Fibroblast of lung (primary cell): ENCODE data around the gene POLR1H. TPM values are rescaled to one million over a fixed set of nuclear protein-coding genes. Genes with fewer than 3 reads are reported as not detected.

Source experiments
- DNase-seq, 2 donors: peaks; one replicate each; pipeline versions ENCODE4 v3.0.0 to v3.0.0-alpha.2; 2010; ENCODE audit warnings: low read depth in 2 of 2
- H2AFZ ChIP-seq: 2 replicates; pipeline ENCODE4 v1.5.1; 2012; ENCODE audit warnings: low read length, control low read depth, inconsistent platforms
- H3K27ac ChIP-seq: 2 replicates; pipeline ENCODE4 v1.5.1; 2011; ENCODE audit warnings: low read length, control low read depth; ENCODE audit not compliant: insufficient read depth
- H3K27me3 ChIP-seq: 2 replicates; pipeline ENCODE4 v1.5.1; 2011; ENCODE audit warnings: mild to moderate bottlenecking, low read length; ENCODE audit not compliant: control insufficient read depth, insufficient read depth
- H3K36me3 ChIP-seq: 2 replicates; pipeline ENCODE4 v1.5.1; 2011; ENCODE audit warnings: low read length; ENCODE audit not compliant: control insufficient read depth, insufficient read depth
- H3K4me1 ChIP-seq: 2 replicates; pipeline ENCODE4 v1.5.1; 2011; ENCODE audit warnings: low read length; ENCODE audit not compliant: control insufficient read depth, insufficient read depth; ENCODE audit errors: extremely low read depth
- H3K4me2 ChIP-seq: 2 replicates; pipeline ENCODE4 v1.5.1; 2011; ENCODE audit warnings: low read length, control low read depth; ENCODE audit not compliant: insufficient read depth; ENCODE audit errors: extremely low read depth
- H3K4me3 ChIP-seq, 4 experiments: fragments of 200-600 bp in 1 of 4; sonication (generic) in 1 of 4; replicated peaks in 1 of 4; 2 replicates each; pipeline ENCODE4 v1.5.1; 2011 to 2016; ENCODE audit warnings: low read length in 4 of 4, low read depth in 3 of 4, mild to moderate bottlenecking in 3 of 4, control low read depth in 2 of 4, inconsistent platforms in 1 of 4, mixed read lengths in 1 of 4; ENCODE audit not compliant: insufficient read depth in 1 of 4; ENCODE audit errors: control extremely low read depth in 1 of 4
- H3K79me2 ChIP-seq: 2 replicates; pipeline ENCODE4 v1.5.1; 2012; ENCODE audit warnings: mild to moderate bottlenecking, low read length, inconsistent platforms; ENCODE audit not compliant: control insufficient read depth, insufficient read depth
- H3K9ac ChIP-seq: 2 replicates; pipeline ENCODE4 v1.5.1; 2011; ENCODE audit warnings: mild to moderate bottlenecking, low read length, control low read depth; ENCODE audit not compliant: insufficient read depth
- H3K9me3 ChIP-seq: 2 replicates; pipeline ENCODE4 v1.5.1; 2012; ENCODE audit warnings: low read depth, low read length; ENCODE audit not compliant: control insufficient read depth, insufficient read depth
- H4K20me1 ChIP-seq: 2 replicates; pipeline ENCODE4 v1.5.1; 2011; ENCODE audit warnings: low read length; ENCODE audit not compliant: control insufficient read depth, insufficient read depth; ENCODE audit errors: extremely low read depth
- CTCF ChIP-seq, 2 donors: IDR thresholded peaks in 1 of 2; conservative IDR thresholded peaks in 1 of 2; 1 replicate in 1 of 2; 2 replicates in 1 of 2; pipeline ENCODE4 v1.5.1; 2011 to 2012; ENCODE audit warnings: low read length in 2 of 2, control low read depth in 1 of 2, inconsistent platforms in 1 of 2, low read depth in 1 of 2, mild to moderate bottlenecking in 1 of 2
- EZH2 ChIP-seq: IDR thresholded peaks from 2 replicates; pipeline ENCODE4 v1.5.1; 2012; ENCODE audit warnings: low read length, control low read depth, mild to moderate bottlenecking; ENCODE audit errors: missing control alignments
- polyA plus RNA-seq, 2 donors: library from polyadenylated mRNA; depleted of rRNA in 1 of 2; stranded (reverse) in 1 of 2; unstranded in 1 of 2; fragments of >200 nt; gene quantifications; 2 replicates each; pipeline ENCODE4 v1.2.1, GENCODE V29; 2011 to 2012; ENCODE audit warnings: missing spikeins in 1 of 2
- total RNA-seq: library from RNA; depleted of rRNA; stranded (reverse); fragments of >200 nt; gene quantifications from 2 replicates; pipeline ENCODE4 v1.2.1, GENCODE V29; 2014

The POLR1H gene
- total and polyA plus RNA-seq, 2 donors (not counting 1 experiment from before 2014, with no cell fraction given): 25.0 to 46.1 TPM

- Histone ChIP-seq H3K9me3 (no peaks in the 10 kb centered on the region), H2AFZ (no peak within 1 kb of the TSS), H3K27me3 (peaks cover 10% of the 10 kb centered on the region), H3K79me2 (no peaks in the 10 kb centered on the region), H4K20me1 (no peaks in the 10 kb centered on the region), H3K36me3 (no peaks in the 10 kb centered on the region), H3K4me3 (no peak within 1 kb of the TSS), H3K27ac (no peak within 1 kb of the TSS), H3K4me1 (no peaks in the 10 kb centered on the region), H3K9ac (no peak within 1 kb of the TSS), H3K4me2 (no peak within 1 kb of the TSS)
- no peak for DNase-seq
- no peak for TF ChIP-seq CTCF (conservative IDR thresholded peaks at IDR 0.05 in 1 of 2, IDR thresholded peaks at IDR 0.05 in 1 of 2; ENCODE audit: low read depth in 1 of 2, low read length in 2 of 2)
- TF ChIP-seq EZH2: no peak
Observed at GRCh38 chr6:30113003-30113759, 52.1 kb downstream of the POLR1H start, which contains the start of gene TRIM31. Gene TRIM31, minus strand, starts transcription at chr6:30113090. Its CDS starts 285 bp downstream, at chr6:30112805.

- DNase-seq: no peak
- Histone ChIP-seq H3K36me3 (no peaks in the 10 kb centered on the region), H3K9ac (no peak overlapping the region), H3K27ac (no peak overlapping the region), H3K27me3 (peaks cover 10% of the 10 kb centered on the region), H3K4me2 (no peak overlapping the region), H4K20me1 (no peaks in the 10 kb centered on the region), H2AFZ (no peak overlapping the region), H3K79me2 (no peaks in the 10 kb centered on the region), H3K4me1 (no peaks in the 10 kb centered on the region), H3K4me3 (no peak overlapping the region), H3K9me3 (no peaks in the 10 kb centered on the region)
- TF ChIP-seq EZH2: no peak
Observed at GRCh38 chr6:30113841-30114240, 52.8 kb downstream of the POLR1H start.

Other genes starting within 250 kb of the POLR1H start
- gene HLA-G, start 233.4 kb upstream of the POLR1H start, total RNA-seq: not detected in 2 replicates
- gene HLA-G, start 233.4 kb upstream of the POLR1H start, polyA plus RNA-seq: 0.23 and 0.24 TPM in 2 replicates
- 280 and 666 TPM in 2 replicates for gene HLA-A, start 118.7 kb upstream of the POLR1H start, total RNA-seq
- gene HLA-A, start 118.7 kb upstream of the POLR1H start, polyA plus RNA-seq: 272 and 630 TPM in 2 replicates
- 13.9 and 16.8 TPM in 2 replicates for gene PPP1R11, start 5.9 kb downstream of the POLR1H start, total RNA-seq
- gene PPP1R11, start 5.9 kb downstream of the POLR1H start, polyA plus RNA-seq: 52.4 and 53.6 TPM in 2 replicates
- gene RNF39, start 14.5 kb downstream of the POLR1H start, total RNA-seq: not detected in 2 replicates
- not detected in 2 replicates for gene RNF39, start 14.5 kb downstream of the POLR1H start, polyA plus RNA-seq
- not detected in 2 replicates for gene TRIM31, start 51.8 kb downstream of the POLR1H start, total RNA-seq
- gene TRIM31, start 51.8 kb downstream of the POLR1H start, polyA plus RNA-seq: not detected in 2 replicates
- not detected in 2 replicates for gene TRIM40, start 74.9 kb downstream of the POLR1H start, total RNA-seq
- not detected in 2 replicates for gene TRIM40, start 74.9 kb downstream of the POLR1H start, polyA plus RNA-seq
- not detected in 2 replicates for gene TRIM10, start 99.9 kb downstream of the POLR1H start, total RNA-seq
- gene TRIM10, start 99.9 kb downstream of the POLR1H start, polyA plus RNA-seq: not detected in 2 replicates
- not detected in 2 replicates for gene TRIM15, start 102.3 kb downstream of the POLR1H start, total RNA-seq
- not detected in 2 replicates for gene TRIM15, start 102.3 kb downstream of the POLR1H start, polyA plus RNA-seq
- gene TRIM26, start 152.1 kb downstream of the POLR1H start, total RNA-seq: 20.5 and 22.5 TPM in 2 replicates
- 18.8 and 26.0 TPM in 2 replicates for gene TRIM26, start 152.1 kb downstream of the POLR1H start, polyA plus RNA-seq